SK-N-SH (cell line): ENCODE results near the gene PDE4D. TPM values are rescaled to one million over a fixed set of nuclear protein-coding genes. Genes with fewer than 3 reads are reported as not detected.

Experiments
- CTCF ChIA-PET: fragments of 300-600, 350-600 bp; formaldehyde crosslinking; extraction: SDS; loops from one replicate; lab custom pipeline; 2021; lab: Yijun Ruan, JAX
- POLR2A ChIA-PET: fragments of 350-600 bp; sonication (Branson Sonifier 250); formaldehyde crosslinking; extraction: SDS; loops from one replicate; lab custom pipeline; 2020; ENCODE audit warnings: antibody characterized with exemption, inconsistent platforms; lab: Yijun Ruan, JAX
- DNase-seq: peaks from one replicate; pipeline ENCODE4 v3.0.0; 2012
- H2AFZ ChIP-seq: fragments of 200-600 bp; sonication (generic); 2 replicates; pipeline ENCODE4 v1.8.1; 2016; ENCODE audit warnings: antibody characterized with exemption, mild to moderate bottlenecking, low read depth
- H3F3A ChIP-seq: fragments of 200-600 bp; sonication (generic); replicated peaks from 2 replicates; pipeline ENCODE3; 2016; ENCODE audit warnings: antibody characterized with exemption, mild to moderate bottlenecking; ENCODE audit not compliant: insufficient read depth
- H3K27ac ChIP-seq, 2 experiments: fragments of 200-500 bp in 1 of 2; fragments of 200-600 bp in 1 of 2; sonication (Bioruptor generic) in 1 of 2; sonication (generic), shearing (Covaris generic) in 1 of 2; 2 replicates each; pipeline versions ENCODE4 v1.5.1 to v1.6.1; 2014 to 2016; ENCODE audit warnings: low read depth in 2 of 2, inconsistent platforms in 1 of 2, low read length in 1 of 2, mild to moderate bottlenecking in 1 of 2, mixed read lengths in 1 of 2
- H3K27me3 ChIP-seq: fragments of 200-600 bp; sonication (generic), shearing (Covaris generic); 2 replicates; pipeline ENCODE4 v1.6.1; 2016; ENCODE audit warnings: mixed run types; ENCODE audit not compliant: insufficient read depth
- H3K36me3 ChIP-seq, 2 experiments: fragments of 200-500 bp in 1 of 2; fragments of 200-600 bp in 1 of 2; sonication (Bioruptor generic) in 1 of 2; sonication (generic) in 1 of 2; replicated peaks in 1 of 2; 2 replicates each; pipeline versions ENCODE3 to v1.5.1; 2014 to 2016; ENCODE audit warnings: low read length in 1 of 2, mild to moderate bottlenecking in 1 of 2; ENCODE audit not compliant: insufficient read depth in 2 of 2, control insufficient read depth in 1 of 2
- H3K4me1 ChIP-seq, 2 experiments: fragments of 200-500 bp in 1 of 2; fragments of 200-600 bp in 1 of 2; sonication (Bioruptor generic) in 1 of 2; sonication (generic), shearing (Covaris generic) in 1 of 2; 2 replicates each; pipeline versions ENCODE4 v1.5.1 to v1.6.1; 2014 to 2016; ENCODE audit warnings: low read depth in 1 of 2, low read length in 1 of 2, mixed run types in 1 of 2; ENCODE audit not compliant: insufficient read depth in 2 of 2, control insufficient read depth in 1 of 2
- H3K4me2 ChIP-seq: fragments of 200-600 bp; sonication (generic), shearing (Covaris generic); 2 replicates; pipeline ENCODE4 v1.6.1; 2017; ENCODE audit warnings: mixed run types
- H3K4me3 ChIP-seq, 2 experiments: fragments of 200-500 bp in 1 of 2; fragments of 200-600 bp in 1 of 2; sonication (Bioruptor generic) in 1 of 2; sonication (generic), shearing (Covaris generic) in 1 of 2; 2 replicates each; pipeline versions ENCODE4 v1.5.1 to v1.8.1; 2014 to 2016; ENCODE audit warnings: low read depth in 2 of 2, inconsistent platforms in 1 of 2, low read length in 1 of 2, mild to moderate bottlenecking in 1 of 2, mixed read lengths in 1 of 2, moderate library complexity in 1 of 2
- H3K79me2 ChIP-seq: fragments of 200-600 bp; sonication (generic); 2 replicates; pipeline ENCODE4 v1.8.1; 2017; ENCODE audit warnings: mild to moderate bottlenecking; ENCODE audit not compliant: insufficient read depth
- H3K9ac ChIP-seq: fragments of 200-600 bp; sonication (generic); 2 replicates; pipeline ENCODE4 v1.6.1; 2017; ENCODE audit warnings: mixed run types
- H3K9me2 ChIP-seq: fragments of 200-600 bp; sonication (generic); 2 replicates; pipeline ENCODE4 v1.6.1; 2017; ENCODE audit warnings: mixed run types
- H3K9me3 ChIP-seq: fragments of 200-600 bp; sonication (generic); 2 replicates; pipeline ENCODE4 v1.6.1; 2017; ENCODE audit warnings: mixed run types, mild to moderate bottlenecking, moderate library complexity
- H4K20me1 ChIP-seq: fragments of 200-600 bp; sonication (generic); 2 replicates; pipeline ENCODE4 v1.6.1; 2017; ENCODE audit warnings: mild to moderate bottlenecking, mixed run types; ENCODE audit not compliant: insufficient read depth
- CHD2 ChIP-seq: fragments of 150-350 bp; IDR thresholded peaks from 2 replicates; pipeline ENCODE4 v1.6.1; 2018; ENCODE audit warnings: low read length; ENCODE audit not compliant: partially characterized antibody
- CTCF ChIP-seq: fragments of 200-600 bp; sonication (generic); IDR thresholded peaks from 2 replicates; pipeline ENCODE4 v1.6.1; 2017; ENCODE audit warnings: antibody characterized with exemption, mild to moderate bottlenecking, moderate library complexity
- EZH2phosphoT487 ChIP-seq: fragments of 200-600 bp; sonication (generic); IDR thresholded peaks from 2 replicates; pipeline ENCODE4 v1.6.1; 2017; ENCODE audit warnings: low read depth, mixed run types, mild to moderate bottlenecking, antibody characterized with exemption, moderate library complexity, borderline replicate concordance
- FOSL2 ChIP-seq: IDR thresholded peaks from 2 replicates; pipeline ENCODE4 v1.4.0; 2012; ENCODE audit warnings: low read depth, mild to moderate bottlenecking, moderate library complexity, borderline replicate concordance
- GATA2 ChIP-seq: sonication (generic); formaldehyde crosslinking; IDR thresholded peaks from 2 replicates; pipeline ENCODE4 v1.5.0; 2020; ENCODE audit warnings: mild to moderate bottlenecking, missing genetic modification reagents
- IRF3 ChIP-seq: fragments of 150-350 bp; IDR thresholded peaks from 2 replicates; pipeline ENCODE4 v1.6.1; 2016; ENCODE audit warnings: mild to moderate bottlenecking, low read depth, low read length
- JUND ChIP-seq: IDR thresholded peaks from 2 replicates; pipeline ENCODE4 v1.4.0; 2012
- MXI1 ChIP-seq: IDR thresholded peaks from 2 replicates; pipeline ENCODE4 v1.6.1; 2012; ENCODE audit warnings: mild to moderate bottlenecking, low read depth, low read length, improper control_type of control experiment
- NFIC ChIP-seq: IDR thresholded peaks from 2 replicates; pipeline ENCODE4 v1.4.0; 2012; ENCODE audit warnings: borderline replicate concordance
- PBX3 ChIP-seq: IDR thresholded peaks from 2 replicates; pipeline ENCODE4; 2012
- POLR2AphosphoS5 ChIP-seq: IDR thresholded peaks from 2 replicates; pipeline ENCODE4 v1.6.1; 2012; ENCODE audit warnings: low read depth, low read length
- RCOR1 ChIP-seq: fragments of 150-350 bp; IDR thresholded peaks from 2 replicates; pipeline ENCODE4 v1.6.1; 2017; ENCODE audit warnings: antibody characterized with exemption, low read length
- REST ChIP-seq: IDR thresholded peaks from 2 replicates; pipeline ENCODE4 v1.6.1; 2012; ENCODE audit warnings: mild to moderate bottlenecking, low read depth, low read length, moderate library complexity
- RXRA ChIP-seq: IDR thresholded peaks from 2 replicates; pipeline ENCODE4 v1.4.0; 2012; ENCODE audit warnings: low read depth, mild to moderate bottlenecking, borderline replicate concordance
- SIN3A ChIP-seq: IDR thresholded peaks from 2 replicates; pipeline ENCODE4 v1.6.1; 2012; ENCODE audit warnings: low read depth, mild to moderate bottlenecking, low read length, moderate library complexity, borderline replicate concordance
- TCF12 ChIP-seq: IDR thresholded peaks from 2 replicates; pipeline ENCODE4 v1.4.0; 2012
- TEAD4 ChIP-seq: IDR thresholded peaks from 2 replicates; pipeline ENCODE4 v1.4.0; 2012; ENCODE audit warnings: mild to moderate bottlenecking, borderline replicate concordance; ENCODE audit not compliant: insufficient read depth
- USF1 ChIP-seq: IDR thresholded peaks from 2 replicates; pipeline ENCODE4 v1.4.0; 2012; ENCODE audit warnings: low read depth, borderline replicate concordance
- WGBS: methylation state at CpG from one replicate; pipeline ENCODE4 v1.1.6; 2017; ENCODE audit warnings: low lambda C conversion rate; 5-methylcytosine and 5-hydroxymethylcytosine counted together
- polyA plus RNA-seq, 3 experiments: library from polyadenylated mRNA; depleted of rRNA; stranded (reverse); fragments of >200 nt; gene quantifications; 2 replicates each; pipeline ENCODE4 v1.2.3, GENCODE V29; 2012

The PDE4D gene
- polyA plus RNA-seq, 1 of the 3 experiments (the other 2 are of a cell fraction) = 2.4 TPM

GRCh38 chr5:59772206-59772605, 121.3 kb downstream of the PDE4D start:
- Histone ChIP-seq H3K4me1 (peaks cover 5 to 12% of the 10 kb centered on the region in 2 experiments; a peak in 3 of 4 replicates), H3K4me2 (no peak overlapping the region), H3K4me3 (no peak overlapping the region), H3F3A (peaks cover 16% of the 10 kb centered on the region), H3K9me3 (no peaks in the 10 kb centered on the region), H3K9ac (no peak overlapping the region), H3K36me3 (no peaks in the 10 kb centered on the region), H3K79me2 (peaks cover 2% of the 10 kb centered on the region; the same call in 1 of the 2 replicates), H3K27ac (no peak overlapping the region), H2AFZ (no peak overlapping the region; the same call in 1 of the 2 replicates), H3K9me2 (no peaks in the 10 kb centered on the region), H3K27me3 (no peaks in the 10 kb centered on the region), H4K20me1 (no peaks in the 10 kb centered on the region)
- CTCF ChIA-PET = no interaction called here
- POLR2A ChIA-PET = no interaction called here
- WGBS = 86% methylated on average over 2 of the region's 2 CpGs
- no peak for DNase-seq
- TF ChIP-seq PBX3 (no peak), MXI1 (no peak), EZH2phosphoT487 (no peak), CHD2 (no peak), CTCF (no peak), FOSL2 (no peak)

- no peaks in the 10 kb centered on the region for H3K27me3 ChIP-seq
- H3K4me2 ChIP-seq = no peak overlapping the region
- H3K9me2 ChIP-seq = no peaks in the 10 kb centered on the region
- no peaks in the 10 kb centered on the region for H3K9me3 ChIP-seq
- H3F3A ChIP-seq = peaks cover 11% of the 10 kb centered on the region
- H3K79me2 ChIP-seq = peaks cover 7% of the 10 kb centered on the region; the same call in 1 of the 2 replicates
- no peak for DNase-seq
- 95% methylated on average over 4 of the region's 4 CpGs for WGBS
- peaks cover 9 to 12% of the 10 kb centered on the region in 2 experiments; a peak in 3 of 4 replicates for H3K4me1 ChIP-seq
- no peaks in the 10 kb centered on the region for H4K20me1 ChIP-seq
- H3K9ac ChIP-seq = no peak overlapping the region
- H3K4me3 ChIP-seq = no peak overlapping the region
- H3K27ac ChIP-seq = no peak overlapping the region
- no peaks in the 10 kb centered on the region for H3K36me3 ChIP-seq
- CTCF ChIA-PET = interaction anchor here (0.6 to 1.3 kb wide), 4 partner anchors 10 to 878 kb away, joined by 3 to 4 read pairs (median 3); no protein-coding TSS in a partner anchor
- TF ChIP-seq USF1 (no peak), GATA2 (CRISPR knock-in tag) (no peak), POLR2AphosphoS5 (no peak), SIN3A (no peak), RCOR1 (no peak), JUND (no peak), FOSL2 (no peak), TCF12 (no peak), TEAD4 (no peak), IRF3 (no peak), CHD2 (no peak), EZH2phosphoT487 (no peak), RXRA (no peak), NFIC (no peak), REST (no peak)
- no peak overlapping the region for H2AFZ ChIP-seq
- POLR2A ChIA-PET = no interaction called here
These were observed 122.6 kb downstream of the PDE4D start for GRCh38 chr5:59770953-59771352.
